ENCODE data around the gene COX18.

COX18 gene, protein sequence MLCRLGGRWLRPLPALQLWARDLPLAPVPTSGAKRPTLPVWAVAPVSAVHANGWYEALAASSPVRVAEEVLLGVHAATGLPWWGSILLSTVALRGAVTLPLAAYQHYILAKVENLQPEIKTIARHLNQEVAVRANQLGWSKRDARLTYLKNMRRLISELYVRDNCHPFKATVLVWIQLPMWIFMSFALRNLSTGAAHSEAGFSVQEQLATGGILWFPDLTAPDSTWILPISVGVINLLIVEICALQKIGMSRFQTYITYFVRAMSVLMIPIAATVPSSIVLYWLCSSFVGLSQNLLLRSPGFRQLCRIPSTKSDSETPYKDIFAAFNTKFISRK

GRCh38 chr4:73069338-73070073 lies at the start of gene COX18:
TSS of gene COX18 (minus strand) at chr4:73069716. CDS start at chr4:73069649, 67 bp downstream.
- peak; percentile 87 to 88 for DNase-seq (ENCODE audit: low read depth in 1 of 2, low spot score in 1 of 2)

DNA sequence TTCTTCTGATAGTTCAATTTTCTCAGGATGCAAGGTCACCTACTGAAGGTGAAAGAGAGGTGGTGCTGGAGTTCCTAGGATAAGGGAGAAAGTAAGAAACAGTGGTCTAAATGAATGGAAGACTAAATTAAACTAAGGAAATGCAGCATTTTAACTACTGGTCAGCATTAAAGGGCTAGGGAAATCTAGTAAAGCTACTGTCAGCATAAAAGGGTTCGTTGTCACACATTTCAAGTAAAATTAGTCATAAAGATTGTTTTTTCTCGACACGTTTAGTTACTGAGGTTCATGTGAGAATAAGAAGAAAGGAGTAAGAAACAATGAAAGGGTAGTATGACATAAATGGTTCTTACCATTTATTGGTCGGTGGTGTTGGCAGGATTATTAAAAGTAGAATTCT lies 40.0 kb upstream of the COX18 start:
- no peak for DNase-seq (ENCODE audit: low read depth in 1 of 2, low spot score in 1 of 2)

GRCh38 chr4:73104695-73105094 lies 35.2 kb upstream of the COX18 start:
- DNase-seq (ENCODE audit: low read depth in 1 of 2, low spot score in 1 of 2): no peak

DNA sequence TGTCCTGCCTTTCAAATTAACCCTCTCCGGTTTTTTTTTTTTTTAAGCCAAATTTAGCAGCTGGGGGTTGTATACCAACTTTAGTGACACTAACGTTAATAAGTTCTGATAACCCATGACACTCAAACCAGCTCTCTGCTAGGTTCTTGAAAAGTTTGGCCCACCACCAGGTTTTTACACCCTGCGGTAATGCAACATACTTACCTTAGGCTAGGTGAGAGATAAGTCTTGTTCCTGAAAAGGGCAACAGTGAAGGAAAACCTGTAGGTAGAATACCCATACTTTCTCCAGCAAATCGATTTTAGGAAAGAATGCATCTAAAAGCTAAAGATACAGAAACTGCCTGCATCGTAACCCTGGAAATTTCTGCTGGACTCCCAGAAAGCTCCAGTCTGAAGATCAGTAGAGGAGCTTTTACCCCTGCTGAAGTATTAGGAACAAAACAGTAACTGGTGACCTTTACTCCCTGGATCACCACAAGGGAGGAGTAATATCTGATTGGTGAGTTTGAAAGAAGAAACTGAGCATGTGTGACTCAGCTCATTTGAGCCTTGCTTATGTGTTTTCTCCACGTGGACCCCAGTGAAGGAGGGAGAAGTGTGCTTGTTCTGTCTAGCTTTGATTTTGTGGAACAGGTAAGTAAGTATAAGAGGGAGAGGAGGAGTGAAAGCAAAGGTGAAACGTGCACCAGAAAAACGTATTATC lies 34.4 kb upstream of the COX18 start:
- no peak for DNase-seq (ENCODE audit: low read depth in 1 of 2, low spot score in 1 of 2)

DNA sequence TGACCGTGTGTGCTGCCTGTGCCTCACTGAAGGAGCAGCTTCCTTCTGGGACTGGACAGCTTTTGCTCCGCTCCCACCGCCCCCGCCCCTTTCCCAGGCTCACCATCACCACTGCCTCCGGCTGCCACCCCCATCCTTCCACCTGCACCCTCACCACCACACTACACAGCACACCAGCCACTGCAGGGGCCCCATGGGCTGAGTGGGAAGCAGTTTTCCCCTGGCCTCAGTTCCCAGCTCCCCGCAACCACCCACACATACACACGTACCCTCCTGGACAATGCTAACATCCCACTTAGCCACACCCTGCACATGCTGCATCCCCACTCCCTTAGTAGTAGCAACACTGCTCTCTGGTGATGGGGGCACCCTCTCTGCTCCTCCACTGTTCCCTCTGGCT lies 29.6 kb upstream of the COX18 start:
- DNase-seq (ENCODE audit: low read depth in 1 of 2, low spot score in 1 of 2): no peak

DNA sequence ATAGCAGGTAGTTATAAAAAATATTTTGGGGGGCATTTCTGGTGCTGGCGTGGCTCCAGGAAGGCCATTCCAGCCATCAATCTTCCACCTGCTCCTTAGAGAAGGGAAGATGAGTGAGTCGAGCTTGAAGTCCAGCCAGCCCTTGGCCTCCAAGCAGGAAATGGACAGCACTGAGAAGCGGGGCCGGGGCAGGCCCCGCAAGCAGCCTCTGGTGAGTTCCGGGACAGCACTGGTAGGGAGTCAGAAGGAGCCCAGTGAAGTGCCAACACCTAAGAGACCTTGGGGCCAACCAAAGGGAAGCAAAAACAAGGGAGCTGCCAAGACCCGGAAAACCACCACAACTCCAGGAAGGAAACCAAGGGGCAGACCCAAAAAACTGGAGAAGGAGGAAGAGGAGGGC lies 29.2 kb upstream of the COX18 start:
- DNase-seq (ENCODE audit: low read depth in 1 of 2, low spot score in 1 of 2): no peak

DNA sequence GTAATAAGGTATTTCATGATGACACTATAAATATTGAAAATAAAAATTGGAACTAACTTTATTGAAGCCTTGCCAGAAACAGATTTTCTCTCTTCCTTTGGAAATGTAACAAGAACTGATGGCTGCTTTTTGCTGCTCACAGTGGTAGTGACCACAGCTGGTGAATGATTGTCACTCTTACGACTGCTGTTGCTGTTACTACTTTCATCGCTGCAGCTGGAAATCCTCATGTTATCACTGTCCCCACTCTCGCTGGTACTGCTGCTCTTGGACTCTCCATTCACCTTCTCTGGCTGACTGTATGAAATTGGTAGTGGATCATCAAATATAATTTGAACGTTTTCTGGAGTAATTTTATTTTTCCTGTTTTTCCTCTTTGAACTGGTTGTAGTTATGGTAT lies 28.5 kb upstream of the COX18 start:
- no peak for DNase-seq (ENCODE audit: low read depth in 1 of 2, low spot score in 1 of 2)

- DNase-seq (ENCODE audit: low read depth in 1 of 2, low spot score in 1 of 2): no peak
These were observed 23.4 kb upstream of the COX18 start for GRCh38 chr4:73092868-73093267.

DNA sequence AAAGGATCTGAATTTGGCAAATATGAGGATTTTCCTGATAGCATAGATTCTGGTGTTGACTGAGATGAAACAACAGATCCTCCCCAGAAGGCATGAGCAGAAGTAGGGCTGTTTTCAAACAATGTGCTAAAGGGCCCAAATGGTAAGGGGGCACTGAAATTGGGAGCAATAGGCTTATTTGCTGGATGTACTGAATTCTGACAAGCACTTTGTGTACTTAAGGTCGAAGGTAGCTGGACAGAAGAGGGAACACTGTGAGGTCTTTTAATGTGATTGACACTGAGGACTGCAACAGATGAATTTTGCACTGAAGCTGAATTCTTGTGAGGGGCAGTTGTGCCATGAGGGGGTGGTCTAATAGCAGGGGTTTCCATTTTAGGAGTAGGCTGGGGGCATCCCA lies 21.2 kb upstream of the COX18 start:
- no peak for DNase-seq (ENCODE audit: low read depth in 1 of 2, low spot score in 1 of 2)

DNA sequence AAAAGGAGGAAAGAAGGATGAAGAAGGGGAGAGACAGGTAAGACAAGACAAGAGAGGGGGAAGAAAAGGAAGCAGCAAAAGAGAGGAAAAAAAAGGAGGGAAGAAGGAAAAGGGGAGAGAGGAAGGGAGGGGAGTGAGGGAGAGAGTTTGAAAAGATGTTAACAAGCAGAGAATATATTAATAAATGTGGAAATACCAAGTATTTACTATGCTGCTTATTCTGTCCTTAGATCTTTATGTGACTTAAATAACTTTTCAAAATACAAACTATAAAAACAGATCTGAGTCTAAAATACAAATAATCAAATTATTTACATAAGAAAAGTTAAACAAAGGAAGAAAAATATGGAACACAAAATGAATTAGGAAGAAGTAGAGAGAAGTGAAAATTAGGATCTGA lies 18.4 kb upstream of the COX18 start:
- DNase-seq (ENCODE audit: low read depth in 1 of 2, low spot score in 1 of 2): no peak

DNA sequence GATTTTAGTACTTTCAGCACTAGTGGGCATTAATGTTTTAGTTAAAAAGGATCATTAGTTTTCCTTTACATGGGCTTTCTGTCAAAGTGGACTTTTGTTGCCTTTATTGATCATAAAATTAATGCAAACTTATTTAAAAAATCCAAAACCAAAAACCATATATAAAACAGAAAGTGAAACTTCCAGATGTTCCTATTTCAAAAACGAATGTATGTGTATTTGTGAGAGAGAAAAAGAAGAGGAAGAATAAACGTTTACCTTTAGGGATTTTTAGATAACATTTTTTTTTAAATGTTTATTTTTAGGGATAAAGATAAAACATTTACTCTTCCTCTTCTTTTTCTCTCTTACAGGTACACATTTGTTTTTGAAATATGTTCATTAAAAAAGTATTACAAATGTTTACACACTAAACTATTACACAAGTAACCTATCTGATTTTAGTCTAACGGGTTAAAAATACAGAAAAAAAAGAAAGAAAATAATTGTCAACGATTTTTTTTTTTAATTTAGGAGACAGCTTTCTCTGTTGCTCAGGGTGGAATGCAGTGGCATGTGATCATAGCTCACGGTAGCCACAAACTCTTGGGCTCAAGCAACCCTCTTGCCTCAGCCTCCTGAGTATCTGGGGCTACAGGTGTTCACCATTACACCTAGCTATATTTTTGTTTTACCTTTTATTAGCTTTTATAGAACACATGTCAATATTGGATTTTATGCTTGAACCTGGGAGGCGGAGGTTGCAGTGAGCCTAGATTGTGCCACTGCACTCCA lies 16.8 kb upstream of the COX18 start:
- DNase-seq (ENCODE audit: low read depth in 1 of 2, low spot score in 1 of 2): no peak

- DNase-seq (ENCODE audit: low read depth in 1 of 2, low spot score in 1 of 2): no peak
These were observed 11.3 kb upstream of the COX18 start for GRCh38 chr4:73080789-73081188.

GRCh38 chr4:73075832-73076231 lies 6.3 kb upstream of the COX18 start:
- DNase-seq (ENCODE audit: low read depth in 1 of 2, low spot score in 1 of 2): no peak

DNA sequence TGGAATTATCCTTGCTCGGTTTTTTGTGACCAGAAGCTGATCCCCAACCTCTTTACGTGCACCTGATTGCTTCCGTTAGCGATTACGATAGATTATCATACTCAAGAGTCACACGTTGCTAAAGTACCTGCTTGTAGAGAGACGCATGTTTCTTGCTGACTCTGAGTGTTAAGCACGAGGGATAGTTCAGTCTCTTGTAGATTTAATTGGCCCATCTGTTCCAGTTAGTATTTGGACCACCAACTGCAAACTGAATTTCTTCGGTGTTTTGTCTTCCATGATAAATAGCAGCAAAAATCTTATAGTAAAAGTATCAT lies 516 bp upstream of the COX18 start:
- DNase-seq (ENCODE audit: low read depth in 1 of 2, low spot score in 1 of 2): no peak

DNA sequence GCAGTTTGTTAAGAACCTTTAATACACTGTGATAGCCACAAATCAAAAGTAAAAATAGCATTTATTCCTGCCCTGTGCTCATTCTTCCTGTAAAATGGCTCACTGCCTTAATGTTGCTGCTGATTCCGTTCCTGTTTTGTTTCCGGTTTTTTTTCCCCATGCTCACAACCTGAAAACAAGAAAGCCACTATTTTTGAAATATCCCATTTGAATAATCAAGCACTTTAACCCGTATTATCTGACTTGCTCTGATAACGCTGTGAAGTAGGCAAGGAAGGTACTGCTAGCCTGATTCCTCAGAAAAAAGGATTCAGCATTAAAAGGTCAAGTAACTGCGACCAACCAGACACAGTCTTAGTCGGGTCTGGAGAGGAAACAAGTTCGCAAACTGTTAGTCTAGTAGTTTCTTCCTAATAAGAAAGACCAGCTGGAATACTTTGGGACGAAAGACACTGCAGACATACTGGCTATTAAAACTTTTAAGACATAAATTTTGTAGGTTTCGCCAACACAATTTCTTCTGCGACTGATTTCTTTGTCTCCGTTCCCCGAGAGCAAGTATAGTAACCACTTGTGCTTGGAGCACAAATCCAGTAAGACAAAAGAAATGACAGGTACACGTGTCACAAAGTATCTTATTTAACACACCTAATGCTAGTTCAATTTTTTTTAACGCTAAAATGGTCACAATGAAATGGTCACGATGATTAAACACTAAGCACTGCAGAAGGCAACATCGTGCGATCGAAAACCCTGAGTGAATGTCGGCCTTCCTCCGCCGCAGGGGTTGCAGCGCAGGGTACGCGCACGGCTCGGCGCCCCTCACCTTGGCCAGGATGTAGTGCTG lies 802 bp downstream of the COX18 start:
- no peak for DNase-seq (ENCODE audit: low read depth in 1 of 2, low spot score in 1 of 2)

- DNase-seq (ENCODE audit: low read depth in 1 of 2, low spot score in 1 of 2): peak in 1 of 2 donors; percentile 6
These were observed 1.5 kb downstream of the COX18 start for GRCh38 chr4:73067971-73068394.

DNA sequence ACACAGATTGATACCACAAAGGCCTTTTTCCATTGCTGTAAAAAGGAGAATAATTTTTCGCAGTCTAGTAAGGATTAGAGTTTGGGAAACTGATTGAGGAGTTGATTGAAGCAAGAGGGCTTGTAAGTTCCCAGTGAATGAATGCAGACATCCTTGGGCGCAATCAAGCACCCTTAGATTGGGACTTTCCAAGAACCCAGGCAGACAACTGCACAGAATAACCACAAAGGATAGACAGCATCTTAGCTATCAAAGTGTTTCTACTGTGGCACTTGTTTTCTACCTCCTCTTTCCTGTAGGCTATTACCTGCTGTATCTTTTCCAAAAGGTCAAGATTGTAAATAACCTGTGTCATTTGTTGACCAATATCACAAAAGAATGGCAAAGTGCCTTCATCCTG lies 2.6 kb downstream of the COX18 start:
- DNase-seq (ENCODE audit: low read depth in 1 of 2, low spot score in 1 of 2): no peak

DNA sequence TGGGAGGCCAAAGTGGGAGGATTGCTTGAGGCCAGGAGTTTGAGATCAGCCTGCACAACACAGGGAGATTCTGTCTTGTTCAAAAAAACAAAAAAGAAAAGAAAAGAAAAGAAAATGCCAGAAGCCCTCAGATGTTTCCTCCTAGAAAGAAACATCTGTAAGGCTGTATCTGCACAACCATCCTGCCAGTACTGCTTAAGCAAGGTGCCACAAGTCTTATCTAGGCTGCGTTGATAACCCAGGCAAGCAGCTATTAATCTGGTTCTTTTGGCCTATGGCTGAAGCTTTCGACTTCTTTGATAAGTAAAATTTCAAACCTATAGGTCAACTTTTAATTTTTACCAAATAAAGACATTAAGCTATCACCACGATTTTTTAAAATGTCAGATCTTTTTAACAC lies 3.1 kb downstream of the COX18 start:
- no peak for DNase-seq (ENCODE audit: low read depth in 1 of 2, low spot score in 1 of 2)

- DNase-seq (ENCODE audit: low read depth in 1 of 2, low spot score in 1 of 2): no peak
These were observed 5.0 kb downstream of the COX18 start for GRCh38 chr4:73064536-73064935.

GRCh38 chr4:73055241-73055897 lies 14.1 kb downstream of the COX18 start:
- DNase-seq (ENCODE audit: low read depth in 1 of 2, low spot score in 1 of 2): no peak

Measured in stimulated activated CD4-positive, alpha-beta T cell treated with anti-CD3 and anti-CD28 coated beads, Interleukin-15, amount 100 ng/mL, for 1 hour (primary cell).